GM18517 (cell line): ENCODE results near the gene C1D.
"Not testable (repeated sequence)": the region's sequence is repeated elsewhere in the genome, so short reads cannot be mapped to it uniquely, and the experiment has no call there.

Experiments used
- ATAC-seq: cut with Tn5 transposase; IDR thresholded peaks from one replicate; pipeline ENCODE4 v1.9.1; 2021; ENCODE audit warnings: mild to moderate bottlenecking, moderate library complexity; ENCODE audit not compliant: unreplicated experiment

The C1D gene

DNA sequence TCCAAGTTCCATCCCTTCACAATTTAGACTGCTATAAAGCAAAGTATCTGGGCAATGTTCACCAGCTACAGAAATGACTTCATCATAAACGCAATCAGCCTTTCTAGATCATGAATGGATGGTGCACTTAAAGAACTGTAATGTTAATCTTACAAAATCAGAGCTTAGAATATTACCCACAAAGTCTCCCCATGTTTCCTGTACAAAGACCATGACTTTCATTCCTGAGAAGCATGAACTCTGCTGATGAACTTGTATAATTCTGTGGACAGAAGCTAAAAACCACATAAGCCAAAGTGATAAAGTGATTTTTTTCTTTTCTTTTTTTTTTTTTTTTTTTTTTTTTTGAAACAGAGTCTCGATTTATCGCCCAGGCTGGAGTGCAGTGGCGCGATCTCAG lies 53.3 kb downstream of the C1D start:
- no peak for ATAC-seq

DNA sequence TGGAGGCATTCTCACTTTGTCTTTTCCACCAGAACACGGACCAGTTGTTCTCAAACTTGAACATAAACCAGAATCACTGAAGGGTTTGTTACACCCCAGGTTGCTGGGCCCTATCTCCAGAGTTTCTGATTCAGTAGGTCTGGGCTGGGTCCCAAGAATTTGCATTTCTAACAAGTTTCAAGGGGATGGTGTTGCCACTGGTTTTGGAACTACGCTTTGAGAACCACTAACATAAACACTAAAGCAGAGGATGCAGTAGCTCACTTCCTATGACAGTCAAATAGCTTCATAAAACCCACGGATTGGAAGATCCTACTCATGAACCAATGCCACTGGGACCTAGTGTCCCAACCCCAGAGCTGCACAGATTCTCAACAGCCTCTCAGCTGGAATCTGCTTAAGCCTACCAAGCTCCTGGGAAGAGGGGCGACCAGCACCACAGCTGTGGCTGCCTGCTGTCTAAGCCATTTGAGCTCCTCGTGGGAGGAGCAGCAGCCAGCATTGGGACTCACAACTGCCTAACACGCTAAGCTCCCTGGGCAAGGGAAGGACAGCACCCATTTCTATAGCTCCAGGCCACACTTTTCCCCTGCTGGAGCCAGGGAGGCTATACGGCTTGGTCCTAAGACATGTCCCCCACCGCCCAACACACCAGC lies 62.5 kb downstream of the C1D start:
- ATAC-seq: no peak

DNA sequence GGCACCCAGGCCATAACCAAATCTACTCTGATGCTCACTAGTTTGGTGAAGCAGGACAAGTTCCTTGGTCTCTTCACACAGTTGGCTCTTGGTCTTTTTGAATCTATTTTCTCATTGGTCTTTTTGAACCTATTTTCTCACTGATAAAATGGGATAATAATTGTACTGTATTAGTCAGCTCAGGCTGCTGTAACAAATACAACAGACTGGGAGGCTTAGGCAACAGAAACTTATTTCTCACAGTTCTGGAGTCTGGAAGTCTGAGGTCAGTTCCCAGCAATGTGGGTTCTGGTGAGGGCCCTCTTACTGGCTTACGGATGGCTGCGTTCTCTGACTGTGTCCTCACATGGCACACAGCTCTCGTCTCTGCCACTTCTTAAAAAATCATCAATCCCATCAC lies 63.5 kb downstream of the C1D start:
- ATAC-seq: no peak

DNA sequence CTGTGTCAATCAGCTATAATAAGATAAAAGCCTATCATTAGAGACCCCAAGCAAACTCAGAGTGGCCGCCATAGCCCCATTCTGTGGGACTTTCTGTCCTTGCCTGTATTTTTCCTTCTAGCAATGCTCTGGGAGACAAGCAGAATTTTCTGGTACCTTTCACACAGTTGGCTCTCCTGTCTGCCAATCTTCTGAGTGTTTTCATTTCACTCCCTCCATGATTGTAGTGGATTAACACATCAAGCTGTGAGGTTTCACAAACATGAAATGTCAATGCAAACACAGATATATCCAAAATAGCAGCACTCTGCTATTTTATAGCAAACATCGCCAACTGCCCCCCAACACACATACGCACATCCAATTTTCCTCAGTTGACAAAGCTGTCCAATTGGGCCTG lies 64.9 kb downstream of the C1D start:
- ATAC-seq: no peak

DNA sequence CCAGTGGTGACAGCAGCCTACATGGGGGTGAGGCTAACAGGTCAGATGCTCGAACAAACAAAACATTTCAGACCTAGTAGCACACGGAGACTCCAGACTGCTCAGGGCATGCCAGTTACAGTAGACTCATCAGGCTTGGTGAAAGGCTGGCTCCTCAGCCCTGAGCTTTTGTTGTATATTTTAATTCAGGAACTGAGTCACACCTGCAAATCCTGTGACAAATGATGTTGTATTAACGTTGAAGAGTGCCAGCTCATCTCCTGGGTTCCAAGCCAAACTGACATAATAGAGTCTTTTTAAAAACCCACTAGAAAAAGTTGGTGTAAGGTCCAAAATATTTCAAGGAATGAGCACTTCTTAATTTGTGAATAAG lies 65.3 kb downstream of the C1D start:
- no peak for ATAC-seq

DNA sequence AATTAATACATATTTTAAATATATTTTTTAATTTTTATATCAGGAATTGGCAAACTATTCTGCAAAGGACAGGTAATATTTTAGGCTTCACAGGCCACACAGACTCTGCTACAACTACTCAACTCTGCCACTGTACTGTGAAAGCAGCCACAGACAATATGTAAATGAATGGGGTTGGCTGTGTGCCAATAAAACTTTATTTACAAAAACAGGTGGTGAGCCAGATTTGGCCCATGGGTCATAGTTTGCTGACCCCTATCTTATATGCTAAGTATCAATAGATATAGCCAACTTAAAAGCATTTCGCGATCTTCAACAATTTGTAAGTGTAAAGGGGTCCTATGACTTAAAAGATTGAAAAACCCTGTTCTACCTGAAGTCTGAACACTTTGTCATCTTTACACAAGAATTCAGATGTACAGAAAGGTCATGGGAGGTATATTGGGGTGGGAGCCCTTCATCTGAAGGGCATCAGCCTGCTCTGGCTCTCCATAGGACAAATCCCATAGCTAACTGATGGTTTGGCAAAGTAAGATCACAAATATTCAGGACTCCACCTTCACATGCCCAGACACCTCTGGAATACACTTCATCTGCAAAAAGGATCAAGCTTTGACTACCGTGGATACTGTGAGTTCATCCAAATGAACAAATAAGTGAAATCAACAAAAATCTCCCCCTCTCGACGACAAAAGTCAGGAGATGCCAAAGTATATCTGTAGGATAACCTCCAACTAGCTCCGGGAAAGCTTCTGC lies 65.9 kb downstream of the C1D start:
- ATAC-seq: no peak

DNA sequence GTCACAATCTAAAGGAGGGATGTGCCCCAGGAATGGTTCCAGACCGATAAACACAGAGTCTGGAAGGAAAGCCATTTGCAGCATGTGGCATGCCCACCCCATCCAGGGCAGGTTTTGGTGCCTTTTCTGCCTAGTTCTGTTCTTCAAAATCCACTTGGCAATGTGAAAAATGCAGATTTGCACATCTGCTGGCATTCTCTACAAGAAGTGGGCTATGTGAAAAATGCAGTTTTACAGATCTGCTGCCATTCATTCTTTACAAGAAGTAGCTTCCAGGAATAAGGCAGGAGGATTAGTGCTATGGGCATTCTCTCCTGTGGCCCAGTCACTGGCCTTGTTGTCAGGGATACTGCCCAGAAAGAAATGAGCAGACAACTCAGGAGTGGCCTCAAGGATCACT lies 68.1 kb downstream of the C1D start:
- ATAC-seq: no peak

DNA sequence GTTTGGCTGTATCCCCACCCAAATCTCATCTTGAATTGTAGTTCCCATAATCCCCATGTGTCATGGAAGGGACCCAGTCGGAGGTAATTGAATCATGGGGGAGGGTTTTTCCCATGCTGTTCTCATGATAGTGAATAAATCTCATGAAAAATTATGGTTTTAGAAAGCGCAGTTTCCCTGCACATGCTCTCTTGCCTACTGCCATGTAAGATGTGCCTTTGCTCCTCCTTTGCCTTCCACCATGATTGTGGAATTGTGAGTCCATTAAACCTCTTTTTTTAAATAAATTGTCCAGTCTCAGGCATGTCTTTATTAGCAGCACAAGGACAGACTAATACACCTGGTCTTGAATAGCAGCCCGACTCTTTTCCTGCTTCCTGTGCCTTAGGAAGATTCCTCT lies 68.7 kb downstream of the C1D start:
- not testable (repeated sequence) for ATAC-seq

DNA sequence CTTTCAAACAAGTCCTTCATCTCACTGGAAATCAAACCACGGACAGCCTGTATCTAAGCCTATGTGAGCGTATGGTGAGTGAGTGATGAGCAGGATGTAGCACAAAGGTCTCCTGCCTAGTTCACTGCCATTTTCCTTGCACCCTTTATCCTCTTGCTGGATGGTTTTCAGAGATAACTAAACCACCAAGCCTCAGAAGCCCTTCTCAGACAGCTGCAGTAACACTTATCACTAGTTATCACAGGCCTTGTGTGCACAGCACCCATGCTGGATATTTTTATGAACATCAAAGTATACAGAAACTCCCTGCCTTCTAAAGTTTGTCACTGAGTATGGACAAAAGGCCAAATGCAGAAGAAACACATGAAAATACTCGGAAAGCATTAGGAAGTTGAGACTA lies 69.5 kb downstream of the C1D start:
- no peak for ATAC-seq

DNA sequence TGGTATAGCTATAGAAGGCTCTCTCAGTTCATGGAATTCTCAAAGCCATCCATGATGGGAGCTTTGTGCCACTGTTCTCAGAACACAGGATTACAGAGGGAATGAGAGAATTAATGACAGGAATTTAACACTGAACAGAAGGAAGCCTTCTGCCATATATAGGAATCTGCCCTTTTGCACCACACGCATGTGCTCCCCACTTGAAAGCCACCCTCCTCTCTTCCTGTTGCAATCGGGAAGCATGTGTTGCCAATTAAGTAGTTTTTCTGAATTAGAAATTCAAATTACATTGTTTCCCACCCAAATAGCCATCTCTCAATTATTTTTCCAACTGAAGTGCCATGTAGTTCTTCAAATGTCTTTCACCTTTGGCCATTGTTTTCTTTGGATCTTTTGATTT lies 71.3 kb downstream of the C1D start:
- ATAC-seq: no peak
